Aorta (tissue), 5 donors: Measurements from ENCODE around the gene NGB. TPM values are rescaled to one million over a fixed set of nuclear protein-coding genes. Genes with fewer than 3 reads are reported as not detected.
A peak's percentile ranks its signal among the peaks of the same experiment; 100 is the strongest.

Experiments
- ATAC-seq: fragments of 200-7000 bp; cut with Tn5 transposase; one replicate; pipeline ENCODE4 v1.9.1; 2022; ENCODE audit warnings: moderate library complexity; ENCODE audit not compliant: low FRiP score
- DNase-seq, 2 donors: peaks; one replicate each; pipeline ENCODE4 v3.0.0-alpha.2; 2020
- H3K27ac ChIP-seq, 2 donors: one replicate each; pipeline ENCODE4 v1.5.1; 2013; ENCODE audit warnings: low read length in 2 of 2, mild to moderate bottlenecking in 2 of 2, moderate library complexity in 2 of 2, control low read depth in 1 of 2, inconsistent platforms in 1 of 2, low read depth in 1 of 2
- H3K27me3 ChIP-seq, 2 donors: one replicate each; pipeline ENCODE4 v1.6.1; 2013; ENCODE audit warnings: control low read depth in 1 of 2, low read length in 1 of 2, mild to moderate bottlenecking in 1 of 2, moderate library complexity in 1 of 2; ENCODE audit not compliant: insufficient read depth in 2 of 2, control insufficient read depth in 1 of 2
- H3K36me3 ChIP-seq, 2 donors: one replicate each; pipeline ENCODE4 v1.6.1; 2013; ENCODE audit warnings: control low read depth in 1 of 2, low read length in 1 of 2, mild to moderate bottlenecking in 1 of 2; ENCODE audit not compliant: insufficient read depth in 2 of 2, control insufficient read depth in 1 of 2
- H3K4me1 ChIP-seq, 2 donors: one replicate each; pipeline ENCODE4 v1.6.1; 2013; ENCODE audit warnings: low read length in 2 of 2, control low read depth in 1 of 2, mild to moderate bottlenecking in 1 of 2, moderate library complexity in 1 of 2; ENCODE audit not compliant: insufficient read depth in 2 of 2, control insufficient read depth in 1 of 2
- H3K4me3 ChIP-seq, 2 donors: one replicate each; pipeline ENCODE4 v1.5.1; 2013; ENCODE audit warnings: low read length in 2 of 2, control low read depth in 1 of 2, mild to moderate bottlenecking in 1 of 2
- H3K9me3 ChIP-seq: one replicate; pipeline ENCODE4 v1.6.1; 2013; ENCODE audit warnings: mild to moderate bottlenecking, low read length; ENCODE audit not compliant: control insufficient read depth
- WGBS, 2 donors: extraction: QIAGEN DNeasy Blood & Tissue Kit; methylation state at CpG; one replicate each; pipeline ENCODE4 v1.1.7; 2013; 5-methylcytosine and 5-hydroxymethylcytosine counted together
- intact Hi-C, 2 donors: fragments of 100-400 bp; cut with DNase I; formaldehyde crosslinking; loops; one replicate each; pipeline versions ENCODE4 v1.14.2 to v1.15.0; 2022
- polyA plus RNA-seq, 2 donors: library from polyadenylated mRNA; stranded (reverse); fragments of 200-250 nt; gene quantifications; one replicate each; pipeline ENCODE4 v1.2.3, GENCODE V29; 2013
- total RNA-seq, 2 donors: library from RNA; stranded (reverse); fragmentation: NEBNext Ultra II Directional; extraction: Animal tissue kit (Norgen Biotek cat#: 25700); gene quantifications; one replicate each; pipeline ENCODE4 v1.2.1, GENCODE V29; 2021
- donor health status: healthy with polysubstance abuse.
- donor health status: Bipolar disorder and iron deficiency.
- donor health status: DM: no; HTN: no; CAD: no.
- donor health status: DM: no; HTN: no; CAD: no.
- donor health status: DM: yes; HTN: yes; CAD: no.

NGB gene
- total and polyA plus RNA-seq, 4 donors, result not detected

- peaks cover 2% of the 10 kb centered on the region for H3K9me3 ChIP-seq
- 68 to 70% methylated on average over 4 of the region's 4 CpGs for whole genome bisulfite sequencing, 2 donors
- ATAC-seq (no peak), DNase-seq (peak in 1 of 2 donors; percentile 40)
- H3K4me1 ChIP-seq, result no peaks in the 10 kb centered on the region
- intact Hi-C loops, result no loop called here
- H3K27ac ChIP-seq, result no peak overlapping the region
- no peaks in the 10 kb centered on the region for H3K27me3 ChIP-seq
- no peak overlapping the region for H3K4me3 ChIP-seq
- no peaks in the 10 kb centered on the region for H3K36me3 ChIP-seq
Observed at GRCh38 chr14:77273796-77274195, 2.8 kb upstream of the NGB start.

GRCh38 chr14:77272261-77272660 is 1.3 kb upstream of the NGB start:
- peaks cover 0 to 5% of the 10 kb centered on the region in 2 donors for H3K27me3 ChIP-seq
- peaks cover 11% of the 10 kb centered on the region for H3K9me3 ChIP-seq
- intact Hi-C loops, result no loop called here
- no peaks in the 10 kb centered on the region for H3K36me3 ChIP-seq
- H3K4me3 ChIP-seq, result no peak overlapping the region
- WGBS, 2 donors, result 84 to 86% methylated on average over 4 of the region's 4 CpGs
- no peaks in the 10 kb centered on the region for H3K4me1 ChIP-seq
- DNase-seq, result peak in 1 of 2 donors; percentile 15
- no peak overlapping the region for H3K27ac ChIP-seq
- no peak for ATAC-seq

- no peak for ATAC-seq
- Histone ChIP-seq H3K4me3 (no peak overlapping the region), H3K27ac (no peak overlapping the region), H3K27me3 (peaks cover 0 to 5% of the 10 kb centered on the region in 2 donors), H3K9me3 (peaks cover 11% of the 10 kb centered on the region), H3K4me1 (no peaks in the 10 kb centered on the region), H3K36me3 (no peaks in the 10 kb centered on the region)
- DNase-seq, result peak in 1 of 2 donors; percentile 69
- intact Hi-C loops, result no loop called here
- WGBS, 2 donors, result 2 to 3% methylated on average over 68 to 84 of the region's 84 CpGs
Observed at GRCh38 chr14:77270361-77271112, 469 bp downstream of the NGB start.

- Histone ChIP-seq H3K36me3 (no peaks in the 10 kb centered on the region), H3K4me3 (no peak overlapping the region), H3K9me3 (peaks cover 11% of the 10 kb centered on the region), H3K27me3 (peaks cover 0 to 5% of the 10 kb centered on the region in 2 donors), H3K4me1 (no peaks in the 10 kb centered on the region), H3K27ac (no peak overlapping the region)
- intact Hi-C loops, result no loop called here
- no peak for DNase-seq
- 44 to 46% methylated on average over 8 of the region's 8 CpGs for WGBS, 2 donors
- ATAC-seq, result no peak
Observed at GRCh38 chr14:77268989-77269600, 1.9 kb downstream of the NGB start.

GRCh38 chr14:77267937-77268699 is 2.9 kb downstream of the NGB start:
- intact Hi-C loops, result no loop called here
- 91 to 93% methylated on average over 5 of the region's 5 CpGs for WGBS, 2 donors
- peaks cover 0 to 5% of the 10 kb centered on the region in 2 donors for H3K27me3 ChIP-seq
- H3K36me3 ChIP-seq, result no peaks in the 10 kb centered on the region
- no peak overlapping the region for H3K4me3 ChIP-seq
- no peak for ATAC-seq
- peaks cover 9% of the 10 kb centered on the region for H3K9me3 ChIP-seq
- H3K4me1 ChIP-seq, result no peaks in the 10 kb centered on the region
- H3K27ac ChIP-seq, result no peak overlapping the region
- DNase-seq, result peak in 1 of 2 donors; percentile 33

GRCh38 chr14:77266336-77266735 is 4.7 kb downstream of the NGB start:
- DNase-seq, result no peak
- WGBS, 2 donors, result 81 to 85% methylated on average over 8 of the region's 8 CpGs

GRCh38 chr14:77265561-77266335 is 5.3 kb downstream of the NGB start:
- Histone ChIP-seq H3K4me1 (no peaks in the 10 kb centered on the region), H3K27ac (no peak overlapping the region), H3K27me3 (peaks cover 0 to 5% of the 10 kb centered on the region in 2 donors), H3K4me3 (no peak overlapping the region), H3K9me3 (peaks cover 9% of the 10 kb centered on the region), H3K36me3 (no peaks in the 10 kb centered on the region)
- intact Hi-C loops, result no loop called here
- 54 to 62% methylated on average over 16 of the region's 16 CpGs for WGBS, 2 donors
- DNase-seq (no peak), ATAC-seq (no peak)

More at GRCh38 chr14:77266336-77266735, 4.7 kb downstream of the NGB start:
- H3K27ac ChIP-seq, result no peak overlapping the region
- ATAC-seq, result no peak
- intact Hi-C loops, result no loop called here
- H3K9me3 ChIP-seq, result peaks cover 9% of the 10 kb centered on the region
- H3K4me3 ChIP-seq, result no peak overlapping the region
- H3K36me3 ChIP-seq, result no peaks in the 10 kb centered on the region
- H3K27me3 ChIP-seq, result peaks cover 0 to 5% of the 10 kb centered on the region in 2 donors
- no peaks in the 10 kb centered on the region for H3K4me1 ChIP-seq

GRCh38 chr14:77265187-77265515 is 5.9 kb downstream of the NGB start:
- 70 to 82% methylated on average over 2 of the region's 2 CpGs for WGBS, 2 donors
- DNase-seq (no peak), ATAC-seq (no peak)
- no peak overlapping the region for H3K27ac ChIP-seq
- peaks cover 0 to 5% of the 10 kb centered on the region in 2 donors for H3K27me3 ChIP-seq
- intact Hi-C loops, result no loop called here
- no peak overlapping the region for H3K4me3 ChIP-seq
- H3K9me3 ChIP-seq, result peaks cover 9% of the 10 kb centered on the region
- H3K4me1 ChIP-seq, result no peaks in the 10 kb centered on the region
- H3K36me3 ChIP-seq, result no peaks in the 10 kb centered on the region
